Suprapubic skin (tissue), 4 donors: ENCODE results near the gene SND1. TPM values are rescaled to one million over a fixed set of nuclear protein-coding genes. Genes with fewer than 3 reads are reported as not detected.

Source experiments
- DNase-seq, 2 donors: peaks; one replicate each; pipeline ENCODE4 v3.0.0-alpha.2; 2019; ENCODE audit warnings: low spot score in 2 of 2
- H3K27ac ChIP-seq: fragments of 200-600 bp; sonication (generic); one replicate; pipeline ENCODE4 v1.5.1; 2019
- H3K27me3 ChIP-seq: fragments of 200-600 bp; sonication (generic); one replicate; pipeline ENCODE4 v1.5.1; 2019
- H3K36me3 ChIP-seq: fragments of 200-600 bp; sonication (generic); one replicate; pipeline ENCODE4 v1.5.1; 2019
- H3K4me1 ChIP-seq: fragments of 200-600 bp; sonication (generic); one replicate; pipeline ENCODE4 v1.5.1; 2019
- H3K4me3 ChIP-seq: fragments of 200-600 bp; sonication (generic); one replicate; pipeline ENCODE4 v1.5.1; 2019; ENCODE audit warnings: mild to moderate bottlenecking
- H3K9me3 ChIP-seq: fragments of 200-600 bp; sonication (generic); one replicate; pipeline ENCODE4 v1.5.1; 2019
- CTCF ChIP-seq, 2 donors: fragments of 200-600 bp in 1 of 2; fragments of 450-650 bp in 1 of 2; sonication (generic) in 1 of 2; IDR thresholded peaks; one replicate each; pipeline ENCODE4 v1.5.1; 2016 to 2019; ENCODE audit warnings: antibody characterized with exemption in 2 of 2, mild to moderate bottlenecking in 1 of 2, moderate library complexity in 1 of 2
- EP300 ChIP-seq: sonication (generic); formaldehyde crosslinking; IDR thresholded peaks from one replicate; pipeline ENCODE4 v1.6.1; 2017; ENCODE audit warnings: antibody characterized with exemption
- POLR2A ChIP-seq, 2 donors: fragments of 450-650 bp; IDR thresholded peaks; one replicate each; pipeline ENCODE4 v1.6.1; 2017; ENCODE audit warnings: antibody characterized with exemption in 2 of 2, mild to moderate bottlenecking in 2 of 2, moderate library complexity in 2 of 2
- POLR2AphosphoS5 ChIP-seq, 3 donors: sonication (generic); formaldehyde crosslinking; IDR thresholded peaks; one replicate each; pipeline ENCODE4 v1.6.1; 2017; ENCODE audit warnings: antibody characterized with exemption in 3 of 3
- WGBS: methylation state at CpG from one replicate; pipeline ENCODE4 v1.1.5; 2018; 5-methylcytosine and 5-hydroxymethylcytosine counted together
- total RNA-seq, 4 donors: library from RNA; depleted of rRNA; stranded (reverse); fragments of >200 nt; gene quantifications; one replicate each; pipeline ENCODE4 v1.1.0, GENCODE V29; 2016

SND1 gene
- total RNA-seq, 4 donors from 2014 or later, result 72.2 to 99.8 (median 77.2) TPM

GRCh38 chr7:127665922-127666321 is 13.9 kb downstream of the SND1 start:
- peaks cover 6% of the 10 kb centered on the region for H3K4me1 ChIP-seq
- no peak for DNase-seq
- WGBS, result 75% methylated on average over 7 of the region's 7 CpGs
- H3K36me3 ChIP-seq, result no peaks in the 10 kb centered on the region
- H3K9me3 ChIP-seq, result no peaks in the 10 kb centered on the region
- TF ChIP-seq EP300 (no peak), POLR2A (IDR thresholded peaks at IDR 0.05) (no peak), CTCF (IDR thresholded peaks at IDR 0.05) (no peak), POLR2AphosphoS5 (IDR thresholded peaks at IDR 0.05) (no peak)
- no peak overlapping the region for H3K4me3 ChIP-seq
- H3K27ac ChIP-seq, result no peak overlapping the region
- no peaks in the 10 kb centered on the region for H3K27me3 ChIP-seq

GRCh38 chr7:127666602-127667001 is 14.6 kb downstream of the SND1 start:
- WGBS, result 77% methylated on average over 4 of the region's 4 CpGs

GRCh38 chr7:127667017-127667670 is 15.2 kb downstream of the SND1 start:
- Histone ChIP-seq H3K36me3 (no peaks in the 10 kb centered on the region), H3K27me3 (no peaks in the 10 kb centered on the region), H3K9me3 (no peaks in the 10 kb centered on the region), H3K4me3 (no peak overlapping the region), H3K4me1 (peaks cover 6% of the 10 kb centered on the region), H3K27ac (no peak overlapping the region)
- TF ChIP-seq EP300 (no peak), CTCF (IDR thresholded peaks at IDR 0.05) (no peak), POLR2A (IDR thresholded peaks at IDR 0.05) (no peak), POLR2AphosphoS5 (IDR thresholded peaks at IDR 0.05) (no peak)
- 82% methylated on average over 3 of the region's 3 CpGs for WGBS
- DNase-seq, result no peak

More at GRCh38 chr7:127666602-127667001, 14.6 kb downstream of the SND1 start:
- Histone ChIP-seq H3K4me3 (no peak overlapping the region), H3K27me3 (no peaks in the 10 kb centered on the region), H3K4me1 (peaks cover 6% of the 10 kb centered on the region), H3K9me3 (no peaks in the 10 kb centered on the region), H3K36me3 (no peaks in the 10 kb centered on the region), H3K27ac (no peak overlapping the region)
- no peak for DNase-seq
- no peak for TF ChIP-seq CTCF (IDR thresholded peaks at IDR 0.05)
- TF ChIP-seq POLR2AphosphoS5 (IDR thresholded peaks at IDR 0.05), result no peak
- no peak for TF ChIP-seq POLR2A (IDR thresholded peaks at IDR 0.05)
- TF ChIP-seq EP300, result no peak

GRCh38 chr7:127667759-127668530 is 16.0 kb downstream of the SND1 start:
- H3K27me3 ChIP-seq, result no peaks in the 10 kb centered on the region
- H3K9me3 ChIP-seq, result no peaks in the 10 kb centered on the region
- no peak for DNase-seq
- no peaks in the 10 kb centered on the region for H3K36me3 ChIP-seq
- H3K4me1 ChIP-seq, result peaks cover 6% of the 10 kb centered on the region
- no peak overlapping the region for H3K27ac ChIP-seq
- no peak overlapping the region for H3K4me3 ChIP-seq
- no peak for TF ChIP-seq CTCF (IDR thresholded peaks at IDR 0.05)
- TF ChIP-seq POLR2A (IDR thresholded peaks at IDR 0.05), result no peak
- no peak for TF ChIP-seq POLR2AphosphoS5 (IDR thresholded peaks at IDR 0.05)
- TF ChIP-seq EP300, result no peak
- WGBS, result 56% methylated on average over 2 of the region's 2 CpGs

GRCh38 chr7:127671341-127671740 is 19.3 kb downstream of the SND1 start:
- 75% methylated on average over 4 of the region's 4 CpGs for WGBS
- TF ChIP-seq EP300, result no peak
- TF ChIP-seq POLR2A (IDR thresholded peaks at IDR 0.05), result no peak
- TF ChIP-seq CTCF (IDR thresholded peaks at IDR 0.05), result no peak
- no peak for TF ChIP-seq POLR2AphosphoS5 (IDR thresholded peaks at IDR 0.05)

More at GRCh38 chr7:127671341-127671740, 19.3 kb downstream of the SND1 start:
- H3K27ac ChIP-seq, result no peak overlapping the region
- H3K36me3 ChIP-seq, result no peaks in the 10 kb centered on the region
- no peaks in the 10 kb centered on the region for H3K9me3 ChIP-seq
- no peak overlapping the region for H3K4me3 ChIP-seq
- H3K27me3 ChIP-seq, result no peaks in the 10 kb centered on the region
- no peak for DNase-seq
- peaks cover 15% of the 10 kb centered on the region for H3K4me1 ChIP-seq
